Motor neuron (in vitro differentiated cells): ENCODE results near the gene RBM45. TPM values are rescaled to one million over a fixed set of nuclear protein-coding genes. Genes with fewer than 3 reads are reported as not detected.
"Not testable (repeated sequence)": the region's sequence is repeated elsewhere in the genome, so short reads cannot be mapped to it uniquely, and the experiment has no call there.

ENCODE experiments used
- ATAC-seq, 8 experiments: fragments of 200-7000 bp; cut with Tn5 transposase; replicated peaks in 6 of 8; 2 replicates each; pipeline ENCODE4 v1.8.0; 2021; ENCODE audit warnings: mild to moderate bottlenecking in 8 of 8, moderate library complexity in 8 of 8
- H3K27ac ChIP-seq, 2 donors: fragments of 250-450 bp; sonication (Bioruptor Pico); 2 replicates each; pipeline ENCODE4 v1.9.0; 2021; ENCODE audit warnings: antibody characterized with exemption in 2 of 2, mild to moderate bottlenecking in 2 of 2, moderate library complexity in 1 of 2
- H3K4me1 ChIP-seq, 2 donors: fragments of 250-450 bp; sonication (Bioruptor Pico); replicated peaks in 1 of 2; 2 replicates each; pipeline ENCODE4 v1.6.1; 2021; ENCODE audit warnings: antibody characterized with exemption in 2 of 2, mild to moderate bottlenecking in 2 of 2, moderate library complexity in 1 of 2
- H3K4me3 ChIP-seq, 5 donors: fragments of 250-450 bp; sonication (Bioruptor Pico); 2 replicates each; pipeline ENCODE4 v1.9.0; 2021; ENCODE audit warnings: antibody characterized with exemption in 5 of 5, mild to moderate bottlenecking in 5 of 5, moderate library complexity in 4 of 5
- WGBS, 10 experiments: fragments of 450-650 bp; shearing (Covaris generic); methylation state at CpG; one replicate each; pipeline ENCODE4 v1.0.0; 2022; 5-methylcytosine and 5-hydroxymethylcytosine counted together
- in situ Hi-C, 9 experiments: fragments of 400-800 bp; cut with MboI; loops; one replicate each; pipeline ENCODE4 v1.15.0; 2021; ENCODE audit warnings: low sequenced_read_pairs in 9 of 9, low pct_unique_long_range_greater_than_20kb in 2 of 9; ENCODE audit not compliant: unreplicated experiment in 9 of 9
- total RNA-seq, 8 experiments: library from RNA; unstranded; fragments of 300-600 nt; gene quantifications; 2 replicates each; pipeline versions ENCODE4 v1.2.3 to v1.2.4, GENCODE V29; 2022

RBM45 gene
- total RNA-seq, 8 experiments from 2014 or later = 9.4 to 30.2 (median 15.5) TPM

- H3K27ac ChIP-seq, H3K4me1 ChIP-seq, H3K4me3 ChIP-seq, ATAC-seq: not testable (repeated sequence)
- in situ Hi-C loops = loop anchor here in 2 of 9 experiments (25.0 kb wide), 1 partner anchor 292 kb away; no protein-coding TSS in a partner anchor
- 17 to 100% (median 80%) methylated on average over 1 to 3 of the region's 3 CpGs; no CpG with 5 or more reads in 1 of the 10 experiments for WGBS, 10 experiments
Measured at GRCh38 chr2:178079279-178079678, 33.0 kb upstream of the RBM45 start.

DNA sequence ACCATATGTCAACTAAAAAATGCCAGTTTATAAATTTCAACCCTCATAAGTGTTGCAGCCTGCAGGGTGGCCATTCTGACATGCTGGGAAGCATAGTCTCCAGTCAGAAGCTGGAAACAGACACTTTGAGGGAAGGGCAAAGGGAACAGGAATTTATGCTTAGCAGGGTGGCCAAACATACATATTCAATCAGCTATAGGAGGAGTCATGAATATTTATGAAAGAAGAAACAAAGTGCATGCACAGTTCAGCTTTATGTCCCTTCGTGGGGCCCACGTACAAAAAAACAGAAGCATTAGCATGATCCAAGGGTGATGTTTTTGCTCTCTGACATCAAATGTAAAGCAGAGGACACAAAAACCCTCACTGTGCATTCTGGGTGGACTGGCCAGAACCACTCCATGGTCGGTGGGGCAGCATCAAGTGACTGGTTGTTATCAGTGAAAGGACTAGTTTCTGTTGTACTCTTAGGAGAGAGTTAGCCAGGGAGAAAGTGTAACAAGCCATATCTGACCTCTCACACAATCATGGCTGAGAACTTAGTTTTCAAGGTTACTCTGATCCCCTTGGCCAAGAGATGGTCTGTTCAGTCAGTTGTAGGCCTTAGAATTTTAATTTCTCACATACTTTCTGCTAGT is 29.7 kb upstream of the RBM45 start:
- no peak overlapping the region for H3K27ac ChIP-seq
- peak in 7 of 8 experiments; percentile 35 to 98 (median 51) for ATAC-seq
- peaks cover 0 to 3% of the 10 kb centered on the region in 2 donors for H3K4me1 ChIP-seq
- in situ Hi-C loops = loop anchor here in 2 of 9 experiments (25.0 kb wide), 1 partner anchor 295 kb away; no protein-coding TSS in a partner anchor
- no peak overlapping the region for H3K4me3 ChIP-seq
- 0 to 80% (median 52%) methylated on average over 1 to 3 of the region's 3 CpGs for WGBS, 10 experiments

DNA sequence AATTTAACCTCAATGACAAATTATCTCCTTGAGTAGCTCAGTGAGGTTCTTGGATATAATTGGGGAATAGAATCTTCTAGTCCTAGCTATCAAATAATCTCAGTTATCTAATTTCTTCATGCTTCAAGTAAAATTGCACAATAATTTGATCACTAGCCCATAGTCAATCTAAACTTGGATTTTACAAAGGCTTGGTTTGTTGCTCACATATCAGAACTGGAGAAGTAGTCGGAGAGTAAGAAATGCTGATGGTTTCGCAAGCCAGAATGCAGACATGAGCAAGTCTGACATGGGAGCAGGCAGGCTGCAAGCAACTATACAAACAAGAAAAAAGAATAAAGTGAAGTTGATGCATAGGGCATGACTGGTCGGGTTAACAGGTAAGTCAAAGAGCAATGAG is 28.0 kb upstream of the RBM45 start:
- in situ Hi-C loops = loop anchor here in 2 of 9 experiments (25.0 kb wide), 1 partner anchor 297 kb away; no protein-coding TSS in a partner anchor
- ATAC-seq = no peak
- H3K27ac ChIP-seq = no peak overlapping the region

DNA sequence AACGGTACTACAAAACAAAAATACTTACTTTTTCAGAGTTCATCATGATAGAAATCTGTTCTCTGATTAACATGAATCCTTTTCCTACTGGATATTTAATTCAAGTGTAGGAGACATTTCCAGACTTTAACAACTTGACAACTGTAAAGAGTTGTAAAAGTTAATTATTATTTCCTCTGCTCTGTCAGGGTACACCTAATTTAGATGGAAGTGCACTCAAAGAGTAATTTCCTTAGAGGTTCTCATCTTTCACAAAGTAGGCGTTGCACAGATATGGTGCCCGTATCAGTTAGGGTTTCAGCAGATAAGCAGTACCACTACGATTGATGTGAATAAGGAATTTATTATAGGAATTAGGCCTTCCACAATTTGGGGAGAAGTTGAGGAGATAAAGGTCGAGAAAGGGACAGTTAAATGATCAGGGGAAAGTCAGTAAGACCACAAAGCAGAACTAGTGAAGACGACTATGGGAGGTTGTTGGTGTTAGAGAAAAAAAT is 23.4 kb upstream of the RBM45 start:
- Histone ChIP-seq H3K27ac (no peak overlapping the region), H3K4me1 (no peaks in the 10 kb centered on the region), H3K4me3 (no peak overlapping the region)
- in situ Hi-C loops = loop anchor here in 2 of 9 experiments (25.0 kb wide), 1 partner anchor 302 kb away; no protein-coding TSS in a partner anchor
- WGBS, 10 experiments = 39 to 100% (median 77%) methylated on average over 1 to 6 of the region's 6 CpGs
- ATAC-seq = no peak

More for the DNA sequence above, 28.0 kb upstream of the RBM45 start:
- no peak overlapping the region for H3K4me3 ChIP-seq
- peaks cover 0 to 3% of the 10 kb centered on the region in 2 donors for H3K4me1 ChIP-seq
- WGBS, 10 experiments = 39 to 96% (median 82%) methylated on average over 1 to 3 of the region's 3 CpGs

DNA sequence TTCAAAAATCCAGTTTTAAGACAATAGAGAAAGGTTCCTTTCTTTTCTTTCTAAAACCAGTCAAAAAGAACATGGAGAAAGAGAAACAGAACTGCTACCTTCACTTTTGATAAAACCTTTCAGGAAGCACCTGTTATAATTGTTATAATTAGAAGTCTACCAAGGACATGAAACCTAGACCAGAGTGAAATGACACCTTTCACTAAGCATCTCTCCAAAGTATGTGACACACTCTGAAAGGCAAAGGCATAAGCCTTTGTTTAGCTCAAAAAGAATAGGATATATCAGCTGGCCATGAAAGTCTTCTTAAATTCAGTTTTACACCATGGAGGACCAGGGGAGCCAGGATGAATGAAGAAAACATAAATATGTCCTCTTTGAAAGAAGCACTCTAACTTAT is 18.8 kb upstream of the RBM45 start:
- Histone ChIP-seq H3K27ac (no peak overlapping the region), H3K4me3 (no peak overlapping the region), H3K4me1 (no peaks in the 10 kb centered on the region)
- no peak for ATAC-seq
- in situ Hi-C loops = loop anchor here in 2 of 9 experiments (25.0 kb wide), 1 partner anchor 306 kb away; no protein-coding TSS in a partner anchor

DNA sequence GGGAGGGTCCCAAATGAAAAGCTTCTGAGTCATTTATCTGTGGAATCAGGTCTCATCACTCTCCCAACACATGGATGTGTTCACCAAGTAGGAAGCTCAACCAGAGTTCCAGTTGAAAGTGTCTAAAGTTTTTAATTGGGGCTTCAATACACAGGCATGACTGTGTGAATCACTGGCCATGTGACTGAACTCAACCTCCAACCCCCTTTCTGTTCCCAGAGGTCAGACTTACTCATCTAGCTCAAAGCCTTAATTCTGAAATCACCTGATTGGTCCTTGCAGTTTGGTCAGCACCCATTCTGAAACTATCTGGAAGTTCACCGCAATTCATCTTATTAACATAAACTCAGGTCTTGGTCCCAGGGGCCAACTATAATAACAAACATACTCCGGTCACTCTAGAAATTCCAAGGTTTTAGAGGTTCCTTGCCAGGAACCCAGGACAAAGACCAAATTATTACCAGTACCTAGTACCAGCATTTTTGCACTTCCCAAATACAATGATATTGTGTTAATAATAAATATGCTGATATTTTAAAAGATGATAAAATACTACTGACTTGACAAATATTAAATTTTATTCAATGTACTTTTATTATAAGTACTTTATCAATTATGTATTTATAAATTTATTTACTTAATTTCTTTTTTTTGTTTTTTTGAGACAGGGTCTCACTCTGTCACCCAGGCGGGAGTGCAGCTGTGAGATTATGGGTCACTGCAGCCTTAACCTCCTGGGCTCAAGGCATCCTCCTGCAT is 10.7 kb upstream of the RBM45 start:
- no peak overlapping the region for H3K27ac ChIP-seq
- in situ Hi-C loops = loop anchor here in 1 of 9 experiments (25.0 kb wide), 1 partner anchor 311 kb away; no protein-coding TSS in a partner anchor
- no peak overlapping the region for H3K4me3 ChIP-seq
- WGBS, 10 experiments = 50 to 100% (median 100%) methylated on average over 1 to 3 of the region's 3 CpGs
- no peaks in the 10 kb centered on the region for H3K4me1 ChIP-seq
- no peak for ATAC-seq

GRCh38 chr2:178105566-178105965 is 6.7 kb upstream of the RBM45 start:
- Histone ChIP-seq H3K4me1 (no peaks in the 10 kb centered on the region), H3K27ac (no peak overlapping the region), H3K4me3 (no peak overlapping the region)
- in situ Hi-C loops = loop anchor here in 1 of 9 experiments (25.0 kb wide), 1 partner anchor 307 kb away; no protein-coding TSS in a partner anchor
- 48 to 100% (median 78%) methylated on average over 1 to 2 of the region's 2 CpGs; no CpG with 5 or more reads in 2 of the 10 experiments for WGBS, 10 experiments
- ATAC-seq = no peak

- Histone ChIP-seq H3K4me1 (no peaks in the 10 kb centered on the region), H3K4me3 (no peak overlapping the region), H3K27ac (no peak overlapping the region)
- ATAC-seq = no peak
- in situ Hi-C loops = loop anchor here in 1 of 9 experiments (25.0 kb wide), 1 partner anchor 306 kb away; no protein-coding TSS in a partner anchor
- 5 to 100% (median 66%) methylated on average over 1 to 2 of the region's 2 CpGs for WGBS, 10 experiments
Measured at GRCh38 chr2:178106053-178106452, 6.2 kb upstream of the RBM45 start.

GRCh38 chr2:178108176-178108575 is 4.1 kb upstream of the RBM45 start:
- in situ Hi-C loops = loop anchor here in 1 of 9 experiments (25.0 kb wide), 1 partner anchor 304 kb away; no protein-coding TSS in a partner anchor
- ATAC-seq = no peak
- Histone ChIP-seq H3K27ac (no peak overlapping the region), H3K4me1 (peaks cover 0 to 2% of the 10 kb centered on the region in 2 donors), H3K4me3 (no peak overlapping the region)
- 60 to 98% (median 86%) methylated on average over 1 to 17 of the region's 21 CpGs; no CpG with 5 or more reads in 1 of the 10 experiments for WGBS, 10 experiments

DNA sequence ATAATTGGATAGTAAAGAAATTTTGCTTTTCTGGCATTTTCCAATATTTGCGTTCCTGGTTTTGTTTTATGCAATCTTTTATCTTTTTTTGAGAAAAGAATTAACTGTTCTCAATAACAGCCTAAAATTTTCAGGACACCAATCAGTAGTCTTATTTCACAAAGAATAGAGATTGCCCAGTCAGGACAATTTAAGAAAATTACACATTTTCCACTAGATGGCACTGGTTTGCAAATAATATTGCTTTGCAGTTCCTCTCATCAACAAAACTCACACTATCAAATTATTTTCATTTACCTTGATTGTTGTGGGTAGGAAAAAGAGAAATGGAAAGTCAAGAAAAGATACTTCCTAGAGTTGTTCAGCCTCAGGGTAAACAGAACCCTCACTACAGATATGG is 2.4 kb upstream of the RBM45 start:
- WGBS, 10 experiments = 0 to 18% (median 0%) methylated on average over 1 of the region's 1 CpG
- peak in 1 of 8 experiments; percentile 6 for ATAC-seq
- peaks cover 6 to 11% of the 10 kb centered on the region in 2 donors for H3K4me1 ChIP-seq
- no peak overlapping the region for H3K4me3 ChIP-seq
- no peak overlapping the region for H3K27ac ChIP-seq
- in situ Hi-C loops = loop anchor here in 2 of 9 experiments (10.0 to 25.0 kb wide), 2 partner anchors 302 to 305 kb away; no protein-coding TSS in a partner anchor

DNA sequence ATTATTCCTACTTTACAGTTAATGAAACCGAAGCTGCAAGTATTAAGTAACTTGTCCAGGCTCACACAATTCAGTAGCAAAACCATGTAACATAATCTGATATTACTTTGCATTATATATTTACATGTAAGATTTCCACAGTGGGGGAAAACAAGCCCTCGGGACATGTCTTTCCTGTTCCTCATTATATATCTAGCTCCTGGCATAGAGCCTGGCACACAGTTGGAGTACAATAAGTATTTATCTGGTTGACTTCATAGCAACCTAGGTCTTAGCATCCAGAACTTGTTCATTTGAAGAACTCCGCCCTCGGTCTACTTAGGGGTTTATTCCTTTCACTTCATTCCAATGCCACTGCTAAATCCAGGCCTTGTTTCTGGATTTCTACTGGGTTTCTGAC is 1.6 kb upstream of the RBM45 start:
- WGBS, 10 experiments = 9 to 100% (median 65%) methylated on average over 1 to 4 of the region's 4 CpGs
- in situ Hi-C loops = loop anchor here in 2 of 9 experiments (10.0 to 25.0 kb wide), 2 partner anchors 302 to 304 kb away; no protein-coding TSS in a partner anchor
- Histone ChIP-seq H3K4me3 (no peak overlapping the region), H3K27ac (no peak overlapping the region), H3K4me1 (peaks cover 6 to 11% of the 10 kb centered on the region in 2 donors)
- no peak for ATAC-seq

DNA sequence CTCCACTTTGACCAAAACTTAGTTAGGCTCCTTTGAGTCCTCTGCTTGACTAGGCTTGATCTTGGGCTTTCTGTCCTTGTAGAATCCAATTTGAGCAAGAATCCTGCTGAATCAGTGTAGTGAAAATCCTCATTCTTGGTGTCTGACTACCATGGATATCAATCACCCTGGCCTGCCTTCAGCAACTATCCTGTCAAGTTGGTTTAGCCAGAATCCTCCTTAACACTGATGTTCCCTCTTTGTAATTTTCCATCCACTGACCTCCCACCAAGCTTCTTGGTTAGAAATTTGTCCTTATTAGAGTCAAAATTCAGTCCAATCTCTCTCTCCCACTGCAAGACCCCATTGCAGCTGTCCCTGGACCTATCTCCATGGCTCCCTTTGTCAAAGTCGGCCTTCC is 494 bp upstream of the RBM45 start:
- in situ Hi-C loops = loop anchor here in 2 of 9 experiments (10.0 to 25.0 kb wide), 2 partner anchors 301 to 303 kb away; no protein-coding TSS in a partner anchor
- Histone ChIP-seq H3K4me1 (peaks cover 6 to 11% of the 10 kb centered on the region in 2 donors), H3K27ac (no peak overlapping the region), H3K4me3 (peak overlapping the region in 1 of 5 donors; percentile 83)
- ATAC-seq = no peak
- WGBS, 10 experiments = 13 to 100% (median 100%) methylated on average over 1 of the region's 1 CpG; no CpG with 5 or more reads in 4 of the 10 experiments
